T47D (cell line): ENCODE measurements around the gene FARP1.

Source experiments
- DNase-seq, 2 experiments: peaks; one replicate each; pipeline versions ENCODE4 v3.0.0 to v3.0.0-alpha.2; 2011 to 2012; ENCODE audit warnings: low read depth in 1 of 2, low spot score in 1 of 2
- JUND ChIP-seq: IDR thresholded peaks from 2 replicates; pipeline ENCODE4 v1.6.1; 2012; ENCODE audit warnings: low read depth
- in situ Hi-C: cut with HindIII; loops from 2 replicates; pipeline ENCODE4 v1.10.0; 2016; ENCODE audit warnings: low sequenced_read_pairs, low pct_unique_long_range_greater_than_20kb

FARP1 gene

GRCh38 chr13:98473135-98473787 is 330.4 kb downstream of the FARP1 start:
- TF ChIP-seq JUND: no peak
- no peak for DNase-seq

GRCh38 chr13:98473788-98474144 is 330.9 kb downstream of the FARP1 start:
- in situ Hi-C loops: no loop called here
- DNase-seq: no peak
- TF ChIP-seq JUND: no peak

More at GRCh38 chr13:98473135-98473787, 330.4 kb downstream of the FARP1 start:
- in situ Hi-C loops: no loop called here

GRCh38 chr13:98474292-98474691 is 331.4 kb downstream of the FARP1 start:
- DNase-seq: no peak
- in situ Hi-C loops: no loop called here
- TF ChIP-seq JUND: no peak

GRCh38 chr13:98474761-98475160 is 331.9 kb downstream of the FARP1 start:
- in situ Hi-C loops: no loop called here
- no peak for DNase-seq
- TF ChIP-seq JUND: no peak

GRCh38 chr13:98475522-98475921 is 332.6 kb downstream of the FARP1 start:
- no peak for DNase-seq
- in situ Hi-C loops: no loop called here
- no peak for TF ChIP-seq JUND

- TF ChIP-seq JUND: no peak
- in situ Hi-C loops: no loop called here
- no peak for DNase-seq
These were observed 333.2 kb downstream of the FARP1 start for GRCh38 chr13:98476106-98476505.

- no peak for DNase-seq
- no peak for TF ChIP-seq JUND
- in situ Hi-C loops: no loop called here
These were observed 333.7 kb downstream of the FARP1 start for GRCh38 chr13:98476538-98476966.

GRCh38 chr13:98478189-98479129 is 335.6 kb downstream of the FARP1 start:
- TF ChIP-seq JUND: no peak
- in situ Hi-C loops: no loop called here
- DNase-seq: no peak

GRCh38 chr13:98479496-98480003 is 336.7 kb downstream of the FARP1 start:
- TF ChIP-seq JUND: no peak
- in situ Hi-C loops: no loop called here
- DNase-seq: no peak

- in situ Hi-C loops: no loop called here
These were observed 338.3 kb downstream of the FARP1 start for GRCh38 chr13:98480915-98481877.

GRCh38 chr13:98482476-98483444 is 339.9 kb downstream of the FARP1 start:
- in situ Hi-C loops: no loop called here
- no peak for TF ChIP-seq JUND
- no peak for DNase-seq

More at GRCh38 chr13:98480915-98481877, 338.3 kb downstream of the FARP1 start:
- no peak for TF ChIP-seq JUND
- no peak for DNase-seq
